HCT116 (cell line): Measurements from ENCODE around the gene MESP2. TPM values are rescaled to one million over a fixed set of nuclear protein-coding genes. Genes with fewer than 3 reads are reported as not detected.

Experiments
- ATAC-seq: fragments of 200-7000 bp; cut with Tn5 transposase; 2 replicates; pipeline ENCODE4 v1.9.1; 2020; ENCODE audit warnings: mild to moderate bottlenecking, moderate library complexity
- BruUV-seq: library from RNA; stranded (reverse); fragments of 400-500 nt; replicated peaks from 2 replicates; lab custom pipeline; 2021; lab: Mats Ljungman, UMichigan
- CTCF ChIA-PET: fragments of 300-600 bp; sonication (Branson Sonifier 250); formaldehyde crosslinking; loops from one replicate; lab custom pipeline; 2021; ENCODE audit warnings: antibody characterized with exemption; lab: Charles Lee
- POLR2A ChIA-PET: fragments of 300-600, 350-600 bp; sonication (Branson Sonifier 250); formaldehyde crosslinking; loops from one replicate; lab custom pipeline; 2021; ENCODE audit warnings: antibody characterized with exemption; lab: Charles Lee
- RAD21 ChIA-PET, 2 experiments: fragments of 300-600 bp; sonication (Branson Sonifier 250); formaldehyde crosslinking; loops; one replicate each; lab custom pipeline; 2023; ENCODE audit warnings: low total read pairs in 2 of 2; ENCODE audit not compliant: uncharacterized antibody in 2 of 2, unreplicated experiment in 2 of 2, low non-redundant PET in 1 of 2; lab: Charles Lee
- DNase-seq: peaks from one replicate; pipeline ENCODE4 v3.0.0-alpha.2; 2010; ENCODE audit warnings: low read depth, low spot score
- H2AFZ ChIP-seq: fragments of 200-600 bp; shearing (Covaris generic), sonication (generic); 2 replicates; pipeline ENCODE4 v1.6.1; 2017; ENCODE audit warnings: low read depth, mixed run types, mixed read lengths, antibody characterized with exemption, low read length; ENCODE audit not compliant: poor library complexity, severe bottlenecking
- H3K27ac ChIP-seq: 2 replicates; pipeline ENCODE4 v1.5.1; 2012; ENCODE audit warnings: low read depth, low read length
- H3K27me3 ChIP-seq: fragments of 200-600 bp; sonication (generic); 2 replicates; pipeline ENCODE4 v1.6.1; 2016; ENCODE audit warnings: mixed run types, low read length, mixed read lengths; ENCODE audit not compliant: insufficient read depth
- H3K36me3 ChIP-seq, 2 experiments: fragments of 200-500 bp in 1 of 2; fragments of 200-600 bp in 1 of 2; sonication (Bioruptor generic) in 1 of 2; sonication (generic) in 1 of 2; 2 replicates each; pipeline versions ENCODE4 v1.5.1 to v1.6.1; 2014 to 2016; ENCODE audit warnings: low read length in 2 of 2, inconsistent platforms in 1 of 2, mixed read lengths in 1 of 2, mixed run types in 1 of 2; ENCODE audit not compliant: insufficient read depth in 2 of 2, control insufficient read depth in 1 of 2
- H3K4me1 ChIP-seq, 2 experiments: fragments of 200-600 bp in 1 of 2; sonication (generic) in 1 of 2; 2 replicates each; pipeline versions ENCODE4 v1.5.1 to v1.6.1; 2012 to 2017; ENCODE audit warnings: low read length in 2 of 2, inconsistent platforms in 1 of 2, mild to moderate bottlenecking in 1 of 2, mixed read lengths in 1 of 2, mixed run types in 1 of 2, moderate library complexity in 1 of 2; ENCODE audit not compliant: insufficient read depth in 2 of 2, control insufficient read depth in 1 of 2
- H3K4me2 ChIP-seq: fragments of 200-600 bp; sonication (generic); 2 replicates; pipeline ENCODE4 v1.6.1; 2017; ENCODE audit warnings: mixed run types, low read length, mixed read lengths
- H3K4me3 ChIP-seq, 2 experiments: fragments of 200-600 bp in 1 of 2; sonication (generic) in 1 of 2; replicated peaks in 1 of 2; 2 replicates each; pipeline ENCODE4 v1.5.1; 2011 to 2016; ENCODE audit warnings: low read length in 2 of 2, control low read depth in 1 of 2, low read depth in 1 of 2, mild to moderate bottlenecking in 1 of 2, mixed read lengths in 1 of 2, mixed run types in 1 of 2
- H3K79me2 ChIP-seq: fragments of 200-600 bp; sonication (generic); 2 replicates; pipeline ENCODE4 v1.6.1; 2017; ENCODE audit warnings: mild to moderate bottlenecking, mixed run types, low read length, moderate library complexity, mixed read lengths; ENCODE audit not compliant: insufficient read depth
- H3K9ac ChIP-seq: fragments of 200-600 bp; sonication (generic); 2 replicates; pipeline ENCODE4 v1.6.1; 2016; ENCODE audit warnings: low read length, mixed read lengths
- H3K9me2 ChIP-seq: fragments of 200-600 bp; sonication (generic), shearing (Covaris generic); 2 replicates; pipeline ENCODE4 v1.6.1; 2017; ENCODE audit warnings: mixed run types, mild to moderate bottlenecking, moderate library complexity; ENCODE audit not compliant: insufficient read depth
- H3K9me3 ChIP-seq, 2 experiments: fragments of 200-500 bp in 1 of 2; fragments of 200-600 bp in 1 of 2; sonication (Bioruptor generic) in 1 of 2; sonication (generic) in 1 of 2; 2 replicates each; pipeline ENCODE4 v1.6.1; 2014 to 2017; ENCODE audit warnings: low read length in 2 of 2, mixed read lengths in 2 of 2, inconsistent platforms in 1 of 2, low read depth in 1 of 2, mild to moderate bottlenecking in 1 of 2, mixed run types in 1 of 2, moderate library complexity in 1 of 2; ENCODE audit not compliant: control insufficient read depth in 1 of 2, insufficient read depth in 1 of 2
- H4K20me1 ChIP-seq: fragments of 200-600 bp; sonication (generic), shearing (Covaris generic); 2 replicates; pipeline ENCODE4 v1.6.1; 2017; ENCODE audit warnings: mixed run types, mild to moderate bottlenecking, moderate library complexity; ENCODE audit not compliant: insufficient read depth
- CBX3 ChIP-seq: IDR thresholded peaks from 2 replicates; pipeline ENCODE4 v1.6.1; 2012; ENCODE audit warnings: low read depth
- CEBPB ChIP-seq: IDR thresholded peaks from 2 replicates; pipeline ENCODE4 v1.6.1; 2012; ENCODE audit warnings: low read depth
- EGR1 ChIP-seq: IDR thresholded peaks from 2 replicates; pipeline ENCODE4 v1.6.1; 2012; ENCODE audit warnings: low read depth
- EZH2 ChIP-seq: fragments of 200-600 bp; sonication (generic); IDR thresholded peaks from 2 replicates; pipeline ENCODE4 v1.6.1; 2017; ENCODE audit warnings: antibody characterized with exemption, mixed run types
- EZH2phosphoT487 ChIP-seq: fragments of 200-600 bp; IDR thresholded peaks from 2 replicates; pipeline ENCODE4 v1.6.1; 2018; ENCODE audit warnings: antibody characterized with exemption, borderline replicate concordance
- FOSL1 ChIP-seq: IDR thresholded peaks from 2 replicates; pipeline ENCODE4 v1.6.1; 2012; ENCODE audit warnings: low read depth
- RAD21 ChIP-seq: IDR thresholded peaks from 2 replicates; pipeline ENCODE4 v1.6.1; 2012; ENCODE audit warnings: low read depth, mild to moderate bottlenecking
- SIN3A ChIP-seq: IDR thresholded peaks from 2 replicates; pipeline ENCODE4 v1.6.1; 2012; ENCODE audit warnings: low read depth
- SRF ChIP-seq: IDR thresholded peaks from 2 replicates; pipeline ENCODE4 v1.6.1; 2012; ENCODE audit warnings: low read depth
- TCF7L2 ChIP-seq: IDR thresholded peaks from 2 replicates; pipeline ENCODE4 v1.7.0; 2011; ENCODE audit warnings: borderline replicate concordance, inconsistent platforms; ENCODE audit not compliant: insufficient read depth, insufficient read length; ENCODE audit errors: extremely low read depth
- YY1 ChIP-seq: IDR thresholded peaks from 2 replicates; pipeline ENCODE4 v1.6.1; 2011; ENCODE audit warnings: low read length, low read depth, moderate library complexity, mild to moderate bottlenecking; ENCODE audit not compliant: insufficient replicate concordance; ENCODE audit errors: extremely low read depth
- ZNF274 ChIP-seq: fragments of 200-500 bp; sonication (Bioruptor generic); IDR thresholded peaks from 2 replicates; pipeline ENCODE4 v1.6.1; 2014; ENCODE audit warnings: mild to moderate bottlenecking, low read depth, low read length, inconsistent platforms
- intact Hi-C: fragments of 100-400 bp; cut with micrococcal nuclease; formaldehyde crosslinking; loops from 2 replicates; pipeline ENCODE4 v1.10.0; 2022
- total RNA-seq: library from RNA; stranded (reverse); gene quantifications from one replicate; pipeline ENCODE4 v1.2.1, GENCODE V29; 2021; ENCODE audit not compliant: unreplicated experiment
- TF ChIP-seq, protein P1 (sequence below): IDR thresholded peaks from 2 replicates; pipeline ENCODE4 v1.6.1; 2012
- TF ChIP-seq, protein P2 (sequence below), 3 experiments: fragments of 200-600 bp in 1 of 3; sonication (generic) in 1 of 3; IDR thresholded peaks in 2 of 3; conservative IDR thresholded peaks in 1 of 3; 2 replicates each; pipeline ENCODE4 v1.5.1; 2012 to 2017; ENCODE audit warnings: low read depth in 2 of 3, low read length in 2 of 3, antibody characterized with exemption in 1 of 3, borderline replicate concordance in 1 of 3, control low read depth in 1 of 3, mild to moderate bottlenecking in 1 of 3, mixed read lengths in 1 of 3, mixed run types in 1 of 3, moderate library complexity in 1 of 3; ENCODE audit not compliant: insufficient read depth in 1 of 3
- TF ChIP-seq, protein P3 (sequence below): IDR thresholded peaks from 2 replicates; pipeline ENCODE4 v1.6.1; 2011; ENCODE audit warnings: mild to moderate bottlenecking, low read length, moderate library complexity; ENCODE audit not compliant: insufficient replicate concordance; ENCODE audit errors: extremely low read depth
- TF ChIP-seq, protein P4 (sequence below): IDR thresholded peaks from 2 replicates; pipeline ENCODE4 v1.6.1; 2012

MESP2 gene
- total RNA-seq, 1 experiment from 2014 or later, result 0.20 TPM

DNA sequence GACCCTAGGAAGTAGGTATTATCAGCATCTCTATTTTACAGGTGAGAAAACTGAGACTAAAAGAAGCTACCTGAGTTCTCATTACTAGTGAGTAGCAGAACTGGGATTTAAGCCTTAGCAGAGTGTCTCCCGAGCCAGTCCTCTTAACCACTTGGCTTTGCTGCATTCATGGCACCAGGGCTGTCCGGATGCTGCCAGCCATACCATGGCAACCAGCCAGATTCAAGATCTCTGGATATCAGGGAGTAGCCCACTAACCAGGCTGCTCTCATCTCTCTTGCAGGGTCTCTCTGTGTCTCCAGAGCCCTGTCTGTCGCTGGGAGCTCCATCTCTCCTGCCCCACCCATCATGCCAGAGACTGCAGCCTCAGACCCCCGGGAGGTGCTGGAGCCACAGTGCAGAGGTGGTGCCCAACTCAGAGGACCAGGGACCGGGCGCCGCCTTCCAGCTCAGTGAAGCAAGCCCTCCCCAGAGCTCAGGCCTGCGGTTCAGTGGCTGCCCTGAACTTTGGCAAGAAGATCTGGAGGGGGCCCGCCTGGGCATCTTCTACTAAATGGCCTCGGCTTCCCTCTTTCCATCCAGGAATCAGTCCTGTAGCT is 1.7 kb downstream of the MESP2 start:
- Histone ChIP-seq H3K4me2 (no peak overlapping the region), H3K36me3 (no peaks in the 10 kb centered on the region), H3K4me1 (peaks cover 12 to 53% of the 10 kb centered on the region in 2 experiments), H3K9ac (no peak overlapping the region), H3K79me2 (no peaks in the 10 kb centered on the region), H4K20me1 (no peaks in the 10 kb centered on the region), H3K9me3 (no peaks in the 10 kb centered on the region), H3K9me2 (no peaks in the 10 kb centered on the region), H3K27ac (no peak overlapping the region), H2AFZ (no peak overlapping the region), H3K27me3 (no peaks in the 10 kb centered on the region), H3K4me3 (no peak overlapping the region)
- no peak for TF ChIP-seq RAD21
- BruUV-seq, result no TSS peak
- ATAC-seq (no peak), DNase-seq (no peak)
- ChIA-PET CTCF (interaction anchor here (1.6 kb wide), 1 partner anchor 17 kb away, joined by 5 read pairs; no protein-coding TSS in a partner anchor), POLR2A (no interaction called here), RAD21 (no interaction called here)
- intact Hi-C loops, result no loop called here

DNA sequence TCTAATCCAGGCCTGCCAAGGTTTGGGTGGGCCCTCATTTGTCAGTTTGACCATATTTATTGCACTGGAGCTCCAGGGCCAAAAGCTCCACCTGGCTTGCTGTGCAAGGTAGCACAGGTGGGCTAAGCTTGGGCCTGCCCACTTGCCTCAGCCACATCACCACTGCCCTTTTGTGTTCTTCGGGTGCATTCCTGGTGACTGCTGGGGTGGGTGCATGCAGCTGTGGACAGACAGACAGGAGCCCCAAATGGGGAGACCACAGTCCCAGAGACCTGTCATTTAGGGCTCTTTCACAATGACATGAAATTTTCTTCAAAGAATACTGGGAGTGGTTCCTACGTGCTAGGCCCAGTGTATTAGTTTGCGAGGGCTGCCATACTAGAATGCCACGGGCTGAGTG is 2.7 kb downstream of the MESP2 start:
- DNase-seq (no peak), ATAC-seq (no peak)
- ChIA-PET RAD21 (no interaction called here), CTCF (interaction anchor here (1.6 kb wide), 1 partner anchor 18 kb away, joined by 5 read pairs; no protein-coding TSS in a partner anchor), POLR2A (no interaction called here)
- no peaks in the 10 kb centered on the region for H3K9me3 ChIP-seq
- H2AFZ ChIP-seq, result no peak overlapping the region
- H3K4me3 ChIP-seq, result no peak overlapping the region
- H3K27ac ChIP-seq, result no peak overlapping the region
- no peaks in the 10 kb centered on the region for H3K27me3 ChIP-seq
- no TSS peak for BruUV-seq
- H3K9ac ChIP-seq, result no peak overlapping the region
- H3K4me1 ChIP-seq, result peaks cover 12 to 57% of the 10 kb centered on the region in 2 experiments
- H3K36me3 ChIP-seq, result no peaks in the 10 kb centered on the region
- H4K20me1 ChIP-seq, result no peaks in the 10 kb centered on the region
- no peaks in the 10 kb centered on the region for H3K9me2 ChIP-seq
- intact Hi-C loops, result no loop called here
- no peak overlapping the region for H3K4me2 ChIP-seq
- no peaks in the 10 kb centered on the region for H3K79me2 ChIP-seq
- no peak for TF ChIP-seq ZNF274
- no peak for TF ChIP-seq CBX3
- TF ChIP-seq FOSL1, result no peak
- TF ChIP-seq, protein P1, sequence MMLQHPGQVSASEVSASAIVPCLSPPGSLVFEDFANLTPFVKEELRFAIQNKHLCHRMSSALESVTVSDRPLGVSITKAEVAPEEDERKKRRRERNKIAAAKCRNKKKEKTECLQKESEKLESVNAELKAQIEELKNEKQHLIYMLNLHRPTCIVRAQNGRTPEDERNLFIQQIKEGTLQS, result no peak
- no peak for TF ChIP-seq RAD21
- TF ChIP-seq, protein P2, sequence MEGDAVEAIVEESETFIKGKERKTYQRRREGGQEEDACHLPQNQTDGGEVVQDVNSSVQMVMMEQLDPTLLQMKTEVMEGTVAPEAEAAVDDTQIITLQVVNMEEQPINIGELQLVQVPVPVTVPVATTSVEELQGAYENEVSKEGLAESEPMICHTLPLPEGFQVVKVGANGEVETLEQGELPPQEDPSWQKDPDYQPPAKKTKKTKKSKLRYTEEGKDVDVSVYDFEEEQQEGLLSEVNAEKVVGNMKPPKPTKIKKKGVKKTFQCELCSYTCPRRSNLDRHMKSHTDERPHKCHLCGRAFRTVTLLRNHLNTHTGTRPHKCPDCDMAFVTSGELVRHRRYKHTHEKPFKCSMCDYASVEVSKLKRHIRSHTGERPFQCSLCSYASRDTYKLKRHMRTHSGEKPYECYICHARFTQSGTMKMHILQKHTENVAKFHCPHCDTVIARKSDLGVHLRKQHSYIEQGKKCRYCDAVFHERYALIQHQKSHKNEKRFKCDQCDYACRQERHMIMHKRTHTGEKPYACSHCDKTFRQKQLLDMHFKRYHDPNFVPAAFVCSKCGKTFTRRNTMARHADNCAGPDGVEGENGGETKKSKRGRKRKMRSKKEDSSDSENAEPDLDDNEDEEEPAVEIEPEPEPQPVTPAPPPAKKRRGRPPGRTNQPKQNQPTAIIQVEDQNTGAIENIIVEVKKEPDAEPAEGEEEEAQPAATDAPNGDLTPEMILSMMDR (IDR thresholded peaks at IDR 0.05 in 2 of 3, conservative IDR thresholded peaks at IDR 0.05 in 1 of 3; ENCODE audit: borderline replicate concordance in 1 of 3, insufficient read depth in 1 of 3, low read depth in 2 of 3, low read length in 2 of 3), result no peak
- TF ChIP-seq, protein P3, sequence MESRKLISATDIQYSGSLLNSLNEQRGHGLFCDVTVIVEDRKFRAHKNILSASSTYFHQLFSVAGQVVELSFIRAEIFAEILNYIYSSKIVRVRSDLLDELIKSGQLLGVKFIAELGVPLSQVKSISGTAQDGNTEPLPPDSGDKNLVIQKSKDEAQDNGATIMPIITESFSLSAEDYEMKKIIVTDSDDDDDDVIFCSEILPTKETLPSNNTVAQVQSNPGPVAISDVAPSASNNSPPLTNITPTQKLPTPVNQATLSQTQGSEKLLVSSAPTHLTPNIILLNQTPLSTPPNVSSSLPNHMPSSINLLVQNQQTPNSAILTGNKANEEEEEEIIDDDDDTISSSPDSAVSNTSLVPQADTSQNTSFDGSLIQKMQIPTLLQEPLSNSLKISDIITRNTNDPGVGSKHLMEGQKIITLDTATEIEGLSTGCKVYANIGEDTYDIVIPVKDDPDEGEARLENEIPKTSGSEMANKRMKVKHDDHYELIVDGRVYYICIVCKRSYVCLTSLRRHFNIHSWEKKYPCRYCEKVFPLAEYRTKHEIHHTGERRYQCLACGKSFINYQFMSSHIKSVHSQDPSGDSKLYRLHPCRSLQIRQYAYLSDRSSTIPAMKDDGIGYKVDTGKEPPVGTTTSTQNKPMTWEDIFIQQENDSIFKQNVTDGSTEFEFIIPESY, result no peak
- TF ChIP-seq YY1, result no peak
- no peak for TF ChIP-seq TCF7L2
- no peak for TF ChIP-seq CEBPB
- no peak for TF ChIP-seq SIN3A
- no peak for TF ChIP-seq SRF
- no peak for TF ChIP-seq EGR1
- TF ChIP-seq, protein P4, sequence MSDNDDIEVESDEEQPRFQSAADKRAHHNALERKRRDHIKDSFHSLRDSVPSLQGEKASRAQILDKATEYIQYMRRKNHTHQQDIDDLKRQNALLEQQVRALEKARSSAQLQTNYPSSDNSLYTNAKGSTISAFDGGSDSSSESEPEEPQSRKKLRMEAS, result no peak
- TF ChIP-seq EZH2phosphoT487, result no peak
- TF ChIP-seq EZH2, result no peak
